Measurements from ENCODE around the gene FILIP1L. TPM values are rescaled to one million over a fixed set of nuclear protein-coding genes. Genes with fewer than 3 reads are reported as not detected.

FILIP1L gene
- total and polyA plus RNA-seq, 4 donors: 4.8 to 18.7 (median 6.7) TPM

- no peaks in the 10 kb centered on the region for H3K36me3 ChIP-seq (ENCODE audit: control insufficient read depth, insufficient read depth, low read length)
- H3K4me3 ChIP-seq (ENCODE audit: low read depth, low read length): no peak overlapping the region
- no peaks in the 10 kb centered on the region for H3K9me3 ChIP-seq (ENCODE audit: control insufficient read depth, insufficient read depth, low read length)
- WGBS (ENCODE audit: insufficient coverage): no CpG with 5 or more reads among the region's 3 CpGs
- no peak overlapping the region for H3K27ac ChIP-seq (ENCODE audit: low read depth, low read length)
- H3K4me1 ChIP-seq (ENCODE audit: control insufficient read depth, insufficient read depth, low read length): no peaks in the 10 kb centered on the region
- no peak for DNase-seq (ENCODE audit: low read depth in 4 of 6, low spot score in 6 of 6)
- no peaks in the 10 kb centered on the region for H3K27me3 ChIP-seq (ENCODE audit: control insufficient read depth, insufficient read depth, low read length)
These were observed 289.2 kb downstream of the FILIP1L start for GRCh38 chr3:99825004-99825640.

- Histone ChIP-seq H3K27me3 (ENCODE audit: control insufficient read depth, insufficient read depth, low read length) (no peaks in the 10 kb centered on the region), H3K36me3 (ENCODE audit: control insufficient read depth, insufficient read depth, low read length) (no peaks in the 10 kb centered on the region), H3K4me3 (ENCODE audit: low read depth, low read length) (no peak overlapping the region), H3K9me3 (ENCODE audit: control insufficient read depth, insufficient read depth, low read length) (no peaks in the 10 kb centered on the region), H3K4me1 (ENCODE audit: control insufficient read depth, insufficient read depth, low read length) (no peaks in the 10 kb centered on the region), H3K27ac (ENCODE audit: low read depth, low read length) (no peak overlapping the region)
- no peak for DNase-seq (ENCODE audit: low read depth in 4 of 6, low spot score in 6 of 6)
- 78% methylated on average over 8 of the region's 14 CpGs for WGBS (ENCODE audit: insufficient coverage)
These were observed 290.3 kb downstream of the FILIP1L start for GRCh38 chr3:99823723-99824711.

- Histone ChIP-seq H3K4me1 (ENCODE audit: control insufficient read depth, insufficient read depth, low read length) (peaks cover 3% of the 10 kb centered on the region), H3K9me3 (ENCODE audit: control insufficient read depth, insufficient read depth, low read length) (no peaks in the 10 kb centered on the region), H3K27ac (ENCODE audit: low read depth, low read length) (no peak overlapping the region), H3K36me3 (ENCODE audit: control insufficient read depth, insufficient read depth, low read length) (no peaks in the 10 kb centered on the region), H3K27me3 (ENCODE audit: control insufficient read depth, insufficient read depth, low read length) (no peaks in the 10 kb centered on the region), H3K4me3 (ENCODE audit: low read depth, low read length) (no peak overlapping the region)
- whole genome bisulfite sequencing (ENCODE audit: insufficient coverage): 100% methylated on average over 1 of the region's 2 CpGs
- no peak for DNase-seq (ENCODE audit: low read depth in 4 of 6, low spot score in 6 of 6)
These were observed 295.5 kb downstream of the FILIP1L start for GRCh38 chr3:99818818-99819217.

GRCh38 chr3:99817437-99818240, 296.7 kb downstream of the FILIP1L start, which contains the start of gene CMSS1:
Gene CMSS1 (plus strand): TSS chr3:99817862.
- peak; percentile 86 to 97 (median 92) for DNase-seq (ENCODE audit: low read depth in 4 of 6, low spot score in 6 of 6)
- H3K4me3 ChIP-seq (ENCODE audit: low read depth, low read length): peak within 1 kb of the TSS; percentile 95
- peak within 1 kb of the TSS; percentile 85 for H3K27ac ChIP-seq (ENCODE audit: low read depth, low read length)
- under 1% methylated on average over 53 of the region's 60 CpGs for WGBS (ENCODE audit: insufficient coverage)
- no peaks in the 10 kb centered on the region for H3K9me3 ChIP-seq (ENCODE audit: control insufficient read depth, insufficient read depth, low read length)
- H3K27me3 ChIP-seq (ENCODE audit: control insufficient read depth, insufficient read depth, low read length): no peaks in the 10 kb centered on the region
- H3K36me3 ChIP-seq (ENCODE audit: control insufficient read depth, insufficient read depth, low read length): no peaks in the 10 kb centered on the region
- peaks cover 3% of the 10 kb centered on the region for H3K4me1 ChIP-seq (ENCODE audit: control insufficient read depth, insufficient read depth, low read length)

GRCh38 chr3:99817047-99817436, 297.3 kb downstream of the FILIP1L start:
- DNase-seq (ENCODE audit: low read depth in 4 of 6, low spot score in 6 of 6): no peak

GRCh38 chr3:99810403-99810802, 303.9 kb downstream of the FILIP1L start:
- Histone ChIP-seq H3K27me3 (ENCODE audit: control insufficient read depth, insufficient read depth, low read length) (no peaks in the 10 kb centered on the region), H3K27ac (ENCODE audit: low read depth, low read length) (no peak overlapping the region), H3K4me1 (ENCODE audit: control insufficient read depth, insufficient read depth, low read length) (no peaks in the 10 kb centered on the region), H3K36me3 (ENCODE audit: control insufficient read depth, insufficient read depth, low read length) (no peaks in the 10 kb centered on the region), H3K4me3 (ENCODE audit: low read depth, low read length) (no peak overlapping the region), H3K9me3 (ENCODE audit: control insufficient read depth, insufficient read depth, low read length) (peaks cover 1% of the 10 kb centered on the region)
- DNase-seq (ENCODE audit: low read depth in 4 of 6, low spot score in 6 of 6): no peak
- no CpG with 5 or more reads among the region's 1 CpG for WGBS (ENCODE audit: insufficient coverage)

More at GRCh38 chr3:99817047-99817436, 297.3 kb downstream of the FILIP1L start:
- H3K9me3 ChIP-seq (ENCODE audit: control insufficient read depth, insufficient read depth, low read length): no peaks in the 10 kb centered on the region
- H3K27me3 ChIP-seq (ENCODE audit: control insufficient read depth, insufficient read depth, low read length): no peaks in the 10 kb centered on the region
- H3K4me1 ChIP-seq (ENCODE audit: control insufficient read depth, insufficient read depth, low read length): peaks cover 3% of the 10 kb centered on the region
- whole genome bisulfite sequencing (ENCODE audit: insufficient coverage): 0% methylated on average over 12 of the region's 15 CpGs
- no peaks in the 10 kb centered on the region for H3K36me3 ChIP-seq (ENCODE audit: control insufficient read depth, insufficient read depth, low read length)
- H3K27ac ChIP-seq (ENCODE audit: low read depth, low read length): peak overlapping the region; percentile 85
- H3K4me3 ChIP-seq (ENCODE audit: low read depth, low read length): peak overlapping the region; percentile 95

GRCh38 chr3:99809565-99809964, 304.7 kb downstream of the FILIP1L start:
- H3K4me1 ChIP-seq (ENCODE audit: control insufficient read depth, insufficient read depth, low read length): no peaks in the 10 kb centered on the region
- no peak for DNase-seq (ENCODE audit: low read depth in 4 of 6, low spot score in 6 of 6)
- H3K9me3 ChIP-seq (ENCODE audit: control insufficient read depth, insufficient read depth, low read length): peaks cover 8% of the 10 kb centered on the region
- no peaks in the 10 kb centered on the region for H3K27me3 ChIP-seq (ENCODE audit: control insufficient read depth, insufficient read depth, low read length)
- H3K36me3 ChIP-seq (ENCODE audit: control insufficient read depth, insufficient read depth, low read length): no peaks in the 10 kb centered on the region
- 100% methylated on average over 1 of the region's 2 CpGs for WGBS (ENCODE audit: insufficient coverage)
- no peak overlapping the region for H3K4me3 ChIP-seq (ENCODE audit: low read depth, low read length)
- H3K27ac ChIP-seq (ENCODE audit: low read depth, low read length): no peak overlapping the region

- Histone ChIP-seq H3K4me1 (ENCODE audit: control insufficient read depth, insufficient read depth, low read length) (no peaks in the 10 kb centered on the region), H3K4me3 (ENCODE audit: low read depth, low read length) (no peak overlapping the region), H3K36me3 (ENCODE audit: control insufficient read depth, insufficient read depth, low read length) (no peaks in the 10 kb centered on the region), H3K27me3 (ENCODE audit: control insufficient read depth, insufficient read depth, low read length) (no peaks in the 10 kb centered on the region), H3K27ac (ENCODE audit: low read depth, low read length) (no peak overlapping the region), H3K9me3 (ENCODE audit: control insufficient read depth, insufficient read depth, low read length) (peaks cover 8% of the 10 kb centered on the region)
- 63% methylated on average over 3 of the region's 4 CpGs for WGBS (ENCODE audit: insufficient coverage)
- DNase-seq (ENCODE audit: low read depth in 4 of 6, low spot score in 6 of 6): peak in 3 of 6 donors; percentile 2 to 57 (median 22)
These were observed 306.0 kb downstream of the FILIP1L start for GRCh38 chr3:99808163-99808794.

GRCh38 chr3:99805160-99805559, 309.1 kb downstream of the FILIP1L start:
- Histone ChIP-seq H3K9me3 (ENCODE audit: control insufficient read depth, insufficient read depth, low read length) (peaks cover 8% of the 10 kb centered on the region), H3K4me1 (ENCODE audit: control insufficient read depth, insufficient read depth, low read length) (no peaks in the 10 kb centered on the region), H3K36me3 (ENCODE audit: control insufficient read depth, insufficient read depth, low read length) (no peaks in the 10 kb centered on the region), H3K27ac (ENCODE audit: low read depth, low read length) (no peak overlapping the region), H3K4me3 (ENCODE audit: low read depth, low read length) (no peak overlapping the region), H3K27me3 (ENCODE audit: control insufficient read depth, insufficient read depth, low read length) (no peaks in the 10 kb centered on the region)
- 88% methylated on average over 1 of the region's 2 CpGs for WGBS (ENCODE audit: insufficient coverage)
- DNase-seq (ENCODE audit: low read depth in 4 of 6, low spot score in 6 of 6): no peak
